Measurements from ENCODE around the gene MTREX. TPM values are rescaled to one million over a fixed set of nuclear protein-coding genes. Genes with fewer than 3 reads are reported as not detected.

Gene MTREX
- total RNA-seq (10 to 100 TPM; 74.8 to 88.4 TPM), polyA plus RNA-seq (10 to 100 TPM; 13.0 to 28.0 TPM)
- long read RNA-seq, donor 1, full-length matches to known transcripts: 2 of 22 reads
- long read RNA-seq, donor 1, partial matches to known transcripts: 10 of 22 reads
- long read RNA-seq, donor 1, other reads (novel, unspliced or antisense): 10 of 22 reads
- long read RNA-seq, donor 2, full-length matches to known transcripts: 5 of 24 reads
- long read RNA-seq, donor 2, partial matches to known transcripts: 5 of 24 reads
- long read RNA-seq, donor 2, other reads (novel, unspliced or antisense): 14 of 24 reads

- H3K4me1 ChIP-seq (ENCODE audit: control insufficient read depth in 1 of 2, insufficient read depth in 2 of 2, low read length in 2 of 2): peaks cover 0 to 6% of the 10 kb centered on the region in 2 donors
- peak within 1 kb of the TSS in 1 of 2 donors; percentile 83 for H3K27ac ChIP-seq (ENCODE audit: low read depth in 1 of 2, low read length in 2 of 2)
- peak within 1 kb of the TSS; percentile 73 to 82 for H3K4me3 ChIP-seq (ENCODE audit: low read length in 2 of 2)
- WGBS, 2 donors: 0 to 1% methylated on average over 61 to 62 of the region's 62 CpGs
- intact Hi-C loops (cut with DNase I): no loop called here
- H3K36me3 ChIP-seq (ENCODE audit: control insufficient read depth in 1 of 2, insufficient read depth in 2 of 2, low read length in 1 of 2): peaks cover 0 to 2% of the 10 kb centered on the region in 2 donors
- H3K9me3 ChIP-seq (ENCODE audit: control insufficient read depth, low read length): no peaks in the 10 kb centered on the region
- DNase-seq (peak; percentile 94 to 97), ATAC-seq (ENCODE audit: low FRiP score) (peak; percentile 98)
- no peaks in the 10 kb centered on the region for H3K27me3 ChIP-seq (ENCODE audit: control insufficient read depth in 1 of 2, insufficient read depth in 2 of 2, low read length in 1 of 2)
Measured at GRCh38 chr5:55307383-55308253, at the start of gene MTREX, which contains the start of gene DHX29. TSS of gene MTREX (plus strand) at chr5:55307989. CDS start at chr5:55308014, 25 bp downstream. TSS of gene DHX29 (minus strand) at chr5:55307694. CDS start at chr5:55307573, 121 bp downstream.

DNA sequence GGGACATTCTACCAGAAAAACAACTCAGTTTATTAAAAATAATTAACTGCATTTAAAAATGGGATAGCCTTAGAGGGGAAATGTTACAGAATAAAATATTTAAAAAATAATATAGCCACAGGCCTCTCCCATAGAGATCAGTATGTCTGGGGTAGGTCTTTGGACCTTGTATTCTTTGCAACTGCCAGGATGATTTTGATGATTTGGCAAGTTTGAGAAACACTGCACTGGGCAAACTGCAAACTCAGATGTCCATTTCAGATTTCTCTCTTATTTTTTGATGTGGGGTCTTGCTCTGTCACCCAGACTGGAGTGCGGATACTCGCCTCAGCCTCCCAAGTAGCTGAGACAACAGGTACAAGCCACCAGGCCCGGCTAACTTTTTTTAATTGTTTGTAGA is 49.5 kb upstream of the MTREX start:
- no peak overlapping the region for H3K27ac ChIP-seq (ENCODE audit: low read depth in 1 of 2, low read length in 2 of 2)
- H3K27me3 ChIP-seq (ENCODE audit: control insufficient read depth in 1 of 2, insufficient read depth in 2 of 2, low read length in 1 of 2): no peaks in the 10 kb centered on the region
- no peak overlapping the region for H3K4me3 ChIP-seq (ENCODE audit: low read length in 2 of 2)
- 92 to 94% methylated on average over 3 of the region's 3 CpGs for WGBS, 2 donors
- DNase-seq (no peak), ATAC-seq (ENCODE audit: low FRiP score) (no peak)
- H3K36me3 ChIP-seq (ENCODE audit: control insufficient read depth in 1 of 2, insufficient read depth in 2 of 2, low read length in 1 of 2): peaks cover 0 to 4% of the 10 kb centered on the region in 2 donors
- H3K9me3 ChIP-seq (ENCODE audit: control insufficient read depth, low read length): no peaks in the 10 kb centered on the region
- intact Hi-C loops (cut with DNase I): no loop called here
- no peaks in the 10 kb centered on the region for H3K4me1 ChIP-seq (ENCODE audit: control insufficient read depth in 1 of 2, insufficient read depth in 2 of 2, low read length in 2 of 2)

- Histone ChIP-seq H3K9me3 (ENCODE audit: control insufficient read depth, low read length) (no peaks in the 10 kb centered on the region), H3K4me1 (ENCODE audit: control insufficient read depth in 1 of 2, insufficient read depth in 2 of 2, low read length in 2 of 2) (no peaks in the 10 kb centered on the region), H3K27ac (ENCODE audit: low read depth in 1 of 2, low read length in 2 of 2) (no peak overlapping the region), H3K36me3 (ENCODE audit: control insufficient read depth in 1 of 2, insufficient read depth in 2 of 2, low read length in 1 of 2) (peaks cover 4 to 7% of the 10 kb centered on the region in 2 donors), H3K4me3 (ENCODE audit: low read length in 2 of 2) (no peak overlapping the region), H3K27me3 (ENCODE audit: control insufficient read depth in 1 of 2, insufficient read depth in 2 of 2, low read length in 1 of 2) (no peaks in the 10 kb centered on the region)
- intact Hi-C loops (cut with DNase I): no loop called here
- ATAC-seq (ENCODE audit: low FRiP score) (no peak), DNase-seq (no peak)
- WGBS, 2 donors: 80 to 85% methylated on average over 1 of the region's 1 CpG
Measured at GRCh38 chr5:55276771-55277170, 31.0 kb upstream of the MTREX start.

DNA sequence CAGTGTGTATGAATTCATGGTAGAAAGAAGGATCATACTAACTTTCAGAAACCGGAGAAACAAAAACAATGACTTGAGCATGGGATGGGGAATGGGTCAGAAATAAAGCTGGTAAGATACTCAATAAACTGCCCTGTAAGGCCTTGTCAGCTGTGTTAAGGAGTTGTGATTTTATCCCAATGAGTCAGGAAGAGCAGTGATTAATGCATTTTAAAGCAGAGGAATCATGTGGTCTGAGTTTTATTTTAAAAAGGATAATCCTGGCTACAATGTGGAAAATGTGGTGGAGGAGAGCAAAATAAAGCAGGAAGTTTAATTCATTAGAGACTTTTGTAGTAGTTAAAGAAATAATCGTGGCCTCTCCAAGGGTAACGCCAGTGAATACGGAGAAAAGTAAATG is 29.0 kb upstream of the MTREX start:
- H3K36me3 ChIP-seq (ENCODE audit: control insufficient read depth in 1 of 2, insufficient read depth in 2 of 2, low read length in 1 of 2): peaks cover 4 to 11% of the 10 kb centered on the region in 2 donors
- 71 to 83% methylated on average over 4 of the region's 4 CpGs for WGBS, 2 donors
- intact Hi-C loops (cut with DNase I): no loop called here

DNA sequence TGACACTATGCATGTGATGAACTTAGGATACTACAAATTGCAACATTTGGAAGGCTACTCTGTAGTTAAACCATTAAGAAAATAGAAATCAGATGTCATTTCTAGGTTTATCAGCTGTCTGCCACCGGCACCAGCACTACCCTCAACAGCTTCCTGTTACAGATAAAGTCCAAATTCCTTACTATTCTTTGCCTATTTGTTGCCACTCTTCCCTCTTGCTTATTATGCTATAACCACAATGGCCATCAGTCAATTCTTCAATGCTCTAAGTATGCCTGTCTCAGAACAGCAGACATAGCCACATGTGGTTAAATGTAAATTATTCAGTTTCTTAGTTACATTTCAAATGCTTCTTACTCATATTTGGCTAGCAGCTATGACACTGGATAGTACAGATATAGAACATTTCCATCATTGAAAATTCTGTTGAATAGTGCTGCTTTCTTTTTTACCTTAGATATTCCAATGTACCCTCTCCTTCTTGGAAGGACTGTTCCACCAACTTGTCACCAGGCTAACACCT is 21.3 kb upstream of the MTREX start:
- WGBS, 2 donors: 14 to 24% methylated on average over 1 of the region's 1 CpG
- Histone ChIP-seq H3K9me3 (ENCODE audit: control insufficient read depth, low read length) (no peaks in the 10 kb centered on the region), H3K27me3 (ENCODE audit: control insufficient read depth in 1 of 2, insufficient read depth in 2 of 2, low read length in 1 of 2) (no peaks in the 10 kb centered on the region), H3K4me3 (ENCODE audit: low read length in 2 of 2) (no peak overlapping the region), H3K36me3 (ENCODE audit: control insufficient read depth in 1 of 2, insufficient read depth in 2 of 2, low read length in 1 of 2) (peaks cover 7 to 9% of the 10 kb centered on the region in 2 donors), H3K4me1 (ENCODE audit: control insufficient read depth in 1 of 2, insufficient read depth in 2 of 2, low read length in 2 of 2) (no peaks in the 10 kb centered on the region), H3K27ac (ENCODE audit: low read depth in 1 of 2, low read length in 2 of 2) (no peak overlapping the region)
- ATAC-seq (ENCODE audit: low FRiP score) (no peak), DNase-seq (no peak)
- intact Hi-C loops (cut with DNase I): no loop called here

More for the DNA sequence above, 29.0 kb upstream of the MTREX start:
- no peaks in the 10 kb centered on the region for H3K4me1 ChIP-seq (ENCODE audit: control insufficient read depth in 1 of 2, insufficient read depth in 2 of 2, low read length in 2 of 2)
- H3K27me3 ChIP-seq (ENCODE audit: control insufficient read depth in 1 of 2, insufficient read depth in 2 of 2, low read length in 1 of 2): no peaks in the 10 kb centered on the region
- ATAC-seq (ENCODE audit: low FRiP score) (no peak), DNase-seq (no peak)
- H3K4me3 ChIP-seq (ENCODE audit: low read length in 2 of 2): no peak overlapping the region
- H3K9me3 ChIP-seq (ENCODE audit: control insufficient read depth, low read length): no peaks in the 10 kb centered on the region
- no peak overlapping the region for H3K27ac ChIP-seq (ENCODE audit: low read depth in 1 of 2, low read length in 2 of 2)

GRCh38 chr5:55289808-55290207 is 18.0 kb upstream of the MTREX start:
- intact Hi-C loops (cut with DNase I): no loop called here
- H3K9me3 ChIP-seq (ENCODE audit: control insufficient read depth, low read length): no peaks in the 10 kb centered on the region
- ATAC-seq (ENCODE audit: low FRiP score) (no peak), DNase-seq (no peak)
- H3K27me3 ChIP-seq (ENCODE audit: control insufficient read depth in 1 of 2, insufficient read depth in 2 of 2, low read length in 1 of 2): no peaks in the 10 kb centered on the region
- no peak overlapping the region for H3K27ac ChIP-seq (ENCODE audit: low read depth in 1 of 2, low read length in 2 of 2)
- no peak overlapping the region for H3K4me3 ChIP-seq (ENCODE audit: low read length in 2 of 2)
- peaks cover 3 to 9% of the 10 kb centered on the region in 2 donors for H3K36me3 ChIP-seq (ENCODE audit: control insufficient read depth in 1 of 2, insufficient read depth in 2 of 2, low read length in 1 of 2)
- no peaks in the 10 kb centered on the region for H3K4me1 ChIP-seq (ENCODE audit: control insufficient read depth in 1 of 2, insufficient read depth in 2 of 2, low read length in 2 of 2)

- intact Hi-C loops (cut with DNase I): no loop called here
- Histone ChIP-seq H3K4me1 (ENCODE audit: control insufficient read depth in 1 of 2, insufficient read depth in 2 of 2, low read length in 2 of 2) (no peaks in the 10 kb centered on the region), H3K4me3 (ENCODE audit: low read length in 2 of 2) (no peak overlapping the region), H3K27ac (ENCODE audit: low read depth in 1 of 2, low read length in 2 of 2) (no peak overlapping the region), H3K27me3 (ENCODE audit: control insufficient read depth in 1 of 2, insufficient read depth in 2 of 2, low read length in 1 of 2) (no peaks in the 10 kb centered on the region), H3K36me3 (ENCODE audit: control insufficient read depth in 1 of 2, insufficient read depth in 2 of 2, low read length in 1 of 2) (peaks cover 3 to 13% of the 10 kb centered on the region in 2 donors), H3K9me3 (ENCODE audit: control insufficient read depth, low read length) (no peaks in the 10 kb centered on the region)
- WGBS, 2 donors: 82 to 90% methylated on average over 2 of the region's 2 CpGs
- no peak for DNase-seq
- no peak for ATAC-seq (ENCODE audit: low FRiP score)
Measured at GRCh38 chr5:55290991-55291390, 16.8 kb upstream of the MTREX start.

DNA sequence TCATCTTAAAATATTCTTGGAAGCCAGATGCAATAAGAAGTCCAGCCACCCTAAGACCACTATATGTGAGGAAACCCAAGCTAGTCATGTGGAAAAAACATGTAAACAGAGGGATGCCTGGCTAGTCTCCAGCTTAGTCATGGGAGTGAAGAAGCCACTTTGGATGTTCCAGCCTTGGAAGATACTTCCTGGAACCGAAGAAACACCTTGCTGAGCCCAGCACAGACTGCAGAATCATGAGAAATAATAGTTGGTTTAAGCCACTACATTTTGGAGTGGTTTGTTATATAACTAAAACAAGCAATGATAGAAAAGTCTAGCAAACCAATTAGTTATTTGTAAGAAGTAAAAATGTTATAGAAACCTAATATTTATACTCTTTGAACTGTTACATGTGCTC is 12.9 kb upstream of the MTREX start:
- intact Hi-C loops (cut with DNase I): no loop called here
- Histone ChIP-seq H3K36me3 (ENCODE audit: control insufficient read depth in 1 of 2, insufficient read depth in 2 of 2, low read length in 1 of 2) (peaks cover 0 to 6% of the 10 kb centered on the region in 2 donors), H3K4me1 (ENCODE audit: control insufficient read depth in 1 of 2, insufficient read depth in 2 of 2, low read length in 2 of 2) (no peaks in the 10 kb centered on the region), H3K27ac (ENCODE audit: low read depth in 1 of 2, low read length in 2 of 2) (no peak overlapping the region), H3K27me3 (ENCODE audit: control insufficient read depth in 1 of 2, insufficient read depth in 2 of 2, low read length in 1 of 2) (no peaks in the 10 kb centered on the region), H3K9me3 (ENCODE audit: control insufficient read depth, low read length) (no peaks in the 10 kb centered on the region), H3K4me3 (ENCODE audit: low read length in 2 of 2) (no peak overlapping the region)
- no peak for DNase-seq
- no peak for ATAC-seq (ENCODE audit: low FRiP score)
- WGBS, 2 donors: 93 to 99% methylated on average over 1 of the region's 1 CpG
